ENCODE measurements around the gene KIAA1549.

DNA sequence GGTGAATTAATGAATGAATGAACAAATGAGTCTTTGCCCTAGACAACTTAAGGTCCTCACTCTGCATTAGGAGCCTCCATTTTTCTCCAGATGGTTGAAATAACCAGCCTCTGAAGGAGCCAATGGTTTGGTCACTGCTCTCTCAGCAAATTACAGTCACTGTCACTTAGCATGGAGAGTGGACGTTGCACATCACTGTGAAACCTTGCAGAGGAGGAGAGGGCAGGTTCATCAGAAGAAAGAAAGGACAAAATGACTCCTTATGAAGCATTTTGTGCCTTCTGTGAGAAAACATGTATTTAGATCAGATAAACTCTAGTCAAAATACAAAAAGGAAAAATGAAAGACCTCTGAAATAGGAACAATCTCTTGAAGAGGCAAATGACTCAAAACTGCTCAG is 176.6 kb downstream of the KIAA1549 start:
- TF ChIP-seq, protein P1, sequence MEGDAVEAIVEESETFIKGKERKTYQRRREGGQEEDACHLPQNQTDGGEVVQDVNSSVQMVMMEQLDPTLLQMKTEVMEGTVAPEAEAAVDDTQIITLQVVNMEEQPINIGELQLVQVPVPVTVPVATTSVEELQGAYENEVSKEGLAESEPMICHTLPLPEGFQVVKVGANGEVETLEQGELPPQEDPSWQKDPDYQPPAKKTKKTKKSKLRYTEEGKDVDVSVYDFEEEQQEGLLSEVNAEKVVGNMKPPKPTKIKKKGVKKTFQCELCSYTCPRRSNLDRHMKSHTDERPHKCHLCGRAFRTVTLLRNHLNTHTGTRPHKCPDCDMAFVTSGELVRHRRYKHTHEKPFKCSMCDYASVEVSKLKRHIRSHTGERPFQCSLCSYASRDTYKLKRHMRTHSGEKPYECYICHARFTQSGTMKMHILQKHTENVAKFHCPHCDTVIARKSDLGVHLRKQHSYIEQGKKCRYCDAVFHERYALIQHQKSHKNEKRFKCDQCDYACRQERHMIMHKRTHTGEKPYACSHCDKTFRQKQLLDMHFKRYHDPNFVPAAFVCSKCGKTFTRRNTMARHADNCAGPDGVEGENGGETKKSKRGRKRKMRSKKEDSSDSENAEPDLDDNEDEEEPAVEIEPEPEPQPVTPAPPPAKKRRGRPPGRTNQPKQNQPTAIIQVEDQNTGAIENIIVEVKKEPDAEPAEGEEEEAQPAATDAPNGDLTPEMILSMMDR (conservative IDR thresholded peaks at IDR 0.05): no peak
- no peak for TF ChIP-seq EZH2 (IDR thresholded peaks at IDR 0.05; ENCODE audit: low read depth)
